Hepatocyte (in vitro differentiated cells): ENCODE results near the gene CAPN2.

Experiments used
- CTCF ChIP-seq: fragments of 200-600 bp; sonication (generic); IDR thresholded peaks from 2 replicates; pipeline ENCODE4 v1.5.1; 2016; ENCODE audit warnings: antibody characterized with exemption, mild to moderate bottlenecking; ENCODE audit not compliant: poor library complexity
- EZH2 ChIP-seq: fragments of 200-600 bp; sonication (generic); IDR thresholded peaks from 2 replicates; pipeline ENCODE4 v1.6.1; 2016; ENCODE audit warnings: antibody characterized with exemption, mild to moderate bottlenecking, borderline replicate concordance
- EZH2phosphoT487 ChIP-seq: fragments of 200-600 bp; sonication (generic); IDR thresholded peaks from one replicate; pipeline ENCODE4 v1.6.1; 2018; ENCODE audit warnings: antibody characterized with exemption, mild to moderate bottlenecking, low read depth, moderate library complexity; ENCODE audit not compliant: unreplicated experiment, severe bottlenecking

DNA sequence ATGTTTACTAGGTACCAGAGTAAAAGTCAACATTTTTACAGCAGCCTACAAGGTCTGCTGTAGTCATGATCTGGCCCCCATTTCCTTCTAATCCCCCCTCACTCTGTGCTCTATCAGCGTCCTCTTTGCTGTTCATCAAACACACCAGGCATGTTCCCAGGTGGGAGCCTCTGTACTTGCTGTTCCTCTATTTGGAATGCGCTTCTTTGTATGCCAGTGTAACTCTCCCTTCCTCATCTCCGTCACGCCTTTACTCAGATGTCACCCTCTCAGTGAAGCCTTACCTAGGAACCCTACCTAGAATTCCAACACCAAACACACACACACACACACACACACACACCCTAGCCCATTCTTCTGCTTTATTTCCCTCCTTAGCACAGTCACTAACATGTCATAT is 112.4 kb downstream of the CAPN2 start:
- TF ChIP-seq EZH2phosphoT487 (no peak), CTCF (no peak), EZH2 (no peak)
